ENCODE measurements around the gene SREBF2.
"Not testable (repeated sequence)": the region's sequence is repeated elsewhere in the genome, so short reads cannot be mapped to it uniquely, and the experiment has no call there.

Gene SREBF2

GRCh38 chr22:41940832-41941765 is 108.2 kb downstream of the SREBF2 start:
- DNase-seq (ENCODE audit: low read depth in 1 of 2, low spot score in 1 of 2) = peak; percentile 71 to 72

- no peak for DNase-seq (ENCODE audit: low read depth in 1 of 2, low spot score in 1 of 2)
Measured at GRCh38 chr22:41943661-41944209, 110.8 kb downstream of the SREBF2 start.

- peak; percentile 67 to 79 for DNase-seq (ENCODE audit: low read depth in 1 of 2, low spot score in 1 of 2)
Measured at GRCh38 chr22:41946629-41947423, 113.9 kb downstream of the SREBF2 start, which contains the start of gene CENPM. Gene CENPM, minus strand, starts transcription at chr22:41947152. Its CDS starts 76 bp downstream, at chr22:41947076.

GRCh38 chr22:41947424-41948080 is 114.6 kb downstream of the SREBF2 start:
- no peak for DNase-seq (ENCODE audit: low read depth in 1 of 2, low spot score in 1 of 2)

GRCh38 chr22:41948142-41948541 is 115.2 kb downstream of the SREBF2 start:
- DNase-seq (ENCODE audit: low read depth in 1 of 2, low spot score in 1 of 2) = no peak

GRCh38 chr22:41948928-41949296 is 116.0 kb downstream of the SREBF2 start:
- not testable (repeated sequence) for DNase-seq (ENCODE audit: low read depth in 1 of 2, low spot score in 1 of 2)

GRCh38 chr22:41949297-41949965 is 116.5 kb downstream of the SREBF2 start:
- no peak for DNase-seq (ENCODE audit: low read depth in 1 of 2, low spot score in 1 of 2)

- no peak for DNase-seq (ENCODE audit: low read depth in 1 of 2, low spot score in 1 of 2)
Measured at GRCh38 chr22:41951898-41952474, 119.1 kb downstream of the SREBF2 start, which contains the start of gene SMIM45. Gene SMIM45, plus strand, starts transcription at chr22:41952150.

- DNase-seq (ENCODE audit: low read depth in 1 of 2, low spot score in 1 of 2) = no peak
Measured at GRCh38 chr22:41952713-41953112, 119.8 kb downstream of the SREBF2 start.

Measured in activated T-helper 1 cell treated with anti-CD3 and anti-CD28 coated beads, Interleukin-2, amount 50 U/mL, for 16 hours (primary cell).